GM21381 (cell line): ENCODE results near the gene LAMC1.
"Not testable (repeated sequence)": the region's sequence is repeated elsewhere in the genome, so short reads cannot be mapped to it uniquely, and the experiment has no call there.

Source experiments
- ATAC-seq: cut with Tn5 transposase; IDR thresholded peaks from one replicate; pipeline ENCODE4 v1.9.1; 2021; ENCODE audit warnings: mild to moderate bottlenecking, moderate library complexity; ENCODE audit not compliant: unreplicated experiment

The LAMC1 gene

DNA sequence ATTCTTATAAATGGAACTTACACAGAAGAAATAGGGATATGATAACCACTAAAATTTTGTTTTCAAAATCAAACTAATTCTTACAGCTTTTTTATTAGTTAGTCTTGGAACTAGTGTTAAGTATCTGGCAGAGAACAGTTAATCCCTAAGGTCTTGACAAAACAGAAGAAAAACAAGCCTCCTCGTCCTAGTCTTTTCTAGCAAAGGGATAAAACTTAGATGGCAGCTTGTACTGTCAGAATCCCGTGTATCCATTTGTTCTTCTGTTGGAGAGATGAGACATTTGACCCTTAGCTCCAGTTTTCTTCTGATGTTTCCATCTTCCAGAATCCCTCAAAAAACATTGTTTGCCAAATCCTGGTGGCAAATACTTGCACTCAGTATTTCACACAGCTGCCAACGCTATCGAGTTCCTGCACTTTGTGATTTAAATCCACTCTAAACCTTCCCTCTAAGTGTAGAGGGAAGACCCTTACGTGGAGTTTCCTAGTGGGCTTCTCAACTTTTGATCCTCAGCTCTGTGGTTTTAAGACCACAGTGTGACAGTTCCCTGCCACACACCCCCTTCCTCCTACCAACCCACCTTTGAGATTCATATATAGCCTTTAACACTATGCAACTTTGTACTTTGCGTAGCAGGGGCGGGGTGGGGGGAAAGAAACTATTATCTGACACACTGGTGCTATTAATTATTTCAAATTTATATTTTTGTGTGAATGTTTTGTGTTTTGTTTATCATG lies 120.5 kb downstream of the LAMC1 start:
- ATAC-seq = no peak

DNA sequence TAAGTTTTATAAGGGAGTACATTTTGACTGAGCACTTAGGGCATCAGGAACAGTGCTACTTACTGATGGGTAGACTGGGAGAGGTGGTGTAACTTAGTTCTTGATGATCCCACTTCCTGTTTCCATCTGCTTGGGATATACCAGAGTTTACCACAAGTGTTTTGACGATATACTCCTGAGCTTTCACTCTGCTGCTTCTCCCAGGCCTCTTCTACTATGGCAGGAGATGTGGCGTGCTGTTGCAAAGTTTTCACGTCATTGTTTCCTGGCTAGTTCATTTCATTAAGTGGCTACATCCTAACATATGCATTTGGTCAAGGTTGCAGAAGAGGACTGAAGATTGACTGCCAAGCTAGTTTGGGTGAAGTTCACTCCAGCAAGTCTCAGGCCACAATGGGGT lies 121.5 kb downstream of the LAMC1 start:
- no peak for ATAC-seq

DNA sequence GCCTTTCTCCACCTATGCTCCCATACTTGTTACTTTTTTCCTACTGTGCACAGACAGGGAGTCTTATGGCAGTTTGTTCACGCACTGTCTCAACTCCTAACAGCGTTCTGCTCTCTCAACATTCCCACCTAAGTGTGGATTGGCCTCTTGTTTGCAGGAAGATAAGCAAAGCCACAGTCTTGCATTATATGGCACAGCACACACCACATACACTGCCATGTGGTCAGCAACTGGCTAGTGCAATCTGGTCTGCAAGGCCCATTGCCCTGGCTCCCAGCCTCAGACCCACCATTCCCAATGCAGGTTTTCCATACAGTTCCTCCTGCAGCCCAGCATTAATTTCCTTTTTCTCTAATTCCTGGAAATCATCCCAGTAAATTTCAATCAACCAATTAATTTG lies 124.5 kb downstream of the LAMC1 start:
- ATAC-seq = no peak

DNA sequence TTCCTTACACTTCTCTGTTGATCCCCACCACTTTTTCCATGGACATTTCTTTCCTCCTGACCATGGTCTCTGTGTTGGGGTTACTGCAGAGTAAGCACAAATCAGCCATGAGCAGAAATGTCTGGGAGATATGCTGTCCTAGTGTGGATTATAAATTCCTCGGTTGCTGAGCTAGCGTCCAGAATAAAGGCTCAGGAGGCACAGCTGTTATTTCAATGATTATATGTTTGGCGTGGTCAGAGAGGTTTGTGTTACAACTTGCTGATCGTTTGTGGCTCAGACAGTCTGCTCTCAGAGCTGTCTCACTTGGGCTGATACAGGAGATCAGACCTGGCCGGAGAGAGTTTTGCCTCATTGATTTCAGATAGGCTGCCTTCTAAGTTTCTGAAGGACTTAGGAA lies 125.4 kb downstream of the LAMC1 start:
- no peak for ATAC-seq

DNA sequence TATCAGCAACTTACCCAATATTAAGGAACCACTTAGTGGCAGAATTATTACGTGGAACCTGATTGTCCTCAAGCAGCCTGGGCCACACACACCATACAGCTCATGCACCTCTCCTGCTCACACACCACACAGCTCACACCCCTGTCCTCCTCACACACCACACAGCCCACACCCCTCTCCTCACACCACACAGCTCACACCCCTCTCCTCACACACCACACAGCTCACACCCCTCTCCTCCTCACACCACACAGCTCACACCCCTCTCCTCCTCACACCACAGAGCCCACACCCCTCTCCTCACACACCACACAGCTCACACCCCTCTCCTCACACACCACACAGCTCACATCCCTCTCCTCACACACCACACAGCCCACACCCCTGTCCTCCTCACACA lies 126.1 kb downstream of the LAMC1 start:
- ATAC-seq = no peak

DNA sequence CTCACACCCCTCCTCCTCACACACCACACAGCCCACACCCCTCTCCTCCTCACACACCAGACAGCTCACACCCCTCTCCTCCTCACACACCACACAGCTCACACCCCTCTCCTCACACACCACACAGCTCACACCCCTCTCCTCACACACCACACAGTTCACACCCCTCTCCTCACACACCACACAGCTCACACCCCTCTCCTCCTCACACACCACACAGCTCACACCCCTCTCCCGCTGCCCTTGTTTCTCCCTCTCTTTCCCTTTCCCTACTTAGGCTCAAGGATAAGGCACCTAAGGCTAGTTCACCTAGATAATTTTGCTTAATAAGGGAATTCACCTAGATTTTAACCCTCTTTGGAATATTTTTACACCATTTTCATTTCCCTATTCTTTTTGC lies 126.8 kb downstream of the LAMC1 start:
- ATAC-seq = not testable (repeated sequence)

DNA sequence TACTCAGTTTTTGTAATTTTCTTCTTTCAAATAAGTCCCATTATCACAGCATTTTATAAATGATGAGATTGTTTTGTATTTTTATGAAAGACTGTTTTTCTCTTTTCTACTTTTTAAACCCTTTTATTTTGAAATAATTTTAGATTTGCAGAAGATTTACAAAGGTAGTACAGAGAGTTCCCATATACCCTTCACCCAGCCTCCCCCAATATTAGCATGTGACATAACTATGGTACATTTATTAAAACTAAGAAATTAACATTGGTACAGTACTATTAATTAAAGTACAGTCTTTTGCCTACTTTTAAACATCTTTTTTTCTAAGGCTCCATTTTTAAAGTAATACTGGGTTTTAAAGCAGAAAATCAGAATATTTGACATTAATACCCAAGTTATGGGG lies 127.2 kb downstream of the LAMC1 start:
- ATAC-seq = no peak

DNA sequence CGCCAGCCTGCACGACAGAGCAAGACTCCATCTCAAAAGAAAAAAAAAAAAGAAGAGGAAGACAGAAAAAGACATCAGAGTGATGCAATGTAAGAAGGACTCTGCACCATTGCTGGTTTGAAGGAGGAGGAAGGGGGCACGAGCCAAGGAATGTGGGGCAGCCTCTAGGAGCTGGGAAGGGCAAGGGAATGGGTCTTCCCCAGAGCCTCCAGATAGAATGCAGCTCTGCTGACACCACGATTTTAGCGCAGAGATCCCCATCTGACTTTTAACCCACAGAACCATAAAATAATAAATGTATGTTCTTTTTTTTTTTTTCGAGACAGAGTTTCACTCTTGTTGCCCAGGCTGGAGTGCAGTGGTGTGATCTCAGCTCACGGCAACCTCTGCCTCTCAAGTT lies 129.0 kb downstream of the LAMC1 start:
- ATAC-seq = no peak

DNA sequence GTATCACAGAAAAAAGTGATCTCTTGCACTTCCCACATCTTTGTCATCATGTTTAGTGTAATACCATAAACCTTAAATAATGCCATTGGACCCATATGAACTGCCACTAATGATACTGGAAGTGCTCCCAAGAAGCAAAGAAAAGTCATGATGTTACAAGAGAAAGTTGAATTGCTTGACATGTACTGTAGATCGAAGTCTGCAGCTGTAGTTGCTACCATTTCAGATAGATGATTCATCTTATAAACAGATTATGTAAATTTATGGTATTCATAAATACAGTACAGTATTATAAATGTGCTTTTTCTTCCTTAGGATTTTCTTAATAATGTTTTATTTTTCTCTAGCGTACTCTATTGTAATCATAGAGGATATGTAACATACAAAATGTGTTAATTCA lies 132.7 kb downstream of the LAMC1 start:
- ATAC-seq = no peak

DNA sequence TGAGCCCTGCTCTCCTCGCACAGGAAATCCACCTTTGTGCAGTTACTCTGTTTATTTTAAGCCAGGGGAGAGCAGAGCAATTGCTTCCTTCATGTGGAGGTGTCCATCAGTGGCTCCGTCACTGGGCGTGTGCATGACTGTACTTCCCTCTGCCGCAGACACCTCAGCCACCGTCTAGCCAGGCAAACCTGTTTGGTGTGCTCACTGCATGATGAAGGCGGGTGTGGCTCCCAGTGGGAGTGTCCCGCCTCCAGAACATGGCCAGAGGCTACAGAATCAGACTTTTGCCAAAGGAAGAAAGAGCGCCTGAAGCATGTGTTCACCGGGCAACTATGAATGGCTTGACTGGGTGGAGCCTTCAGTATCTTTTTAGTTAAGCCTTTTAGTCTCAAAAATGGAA lies 136.7 kb downstream of the LAMC1 start:
- no peak for ATAC-seq

DNA sequence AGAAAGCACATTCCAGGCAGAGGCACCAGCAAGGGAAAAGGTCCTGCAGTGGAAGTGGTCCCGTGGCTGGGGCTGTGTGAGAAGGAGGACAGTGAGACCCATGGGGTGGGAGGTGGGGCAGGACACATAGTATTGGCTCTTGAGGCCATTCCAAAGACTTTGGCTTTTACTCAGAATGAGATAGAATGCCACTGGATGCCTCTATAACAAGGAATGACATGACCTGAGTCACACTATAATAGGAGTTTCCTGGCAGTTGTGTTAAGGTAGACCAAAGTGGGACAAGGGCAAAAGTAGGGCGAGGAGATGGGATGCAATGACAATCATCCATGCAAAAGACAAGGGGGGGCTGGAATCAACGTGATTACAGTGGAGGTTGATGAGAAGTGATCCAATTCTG lies 138.2 kb downstream of the LAMC1 start:
- no peak for ATAC-seq

DNA sequence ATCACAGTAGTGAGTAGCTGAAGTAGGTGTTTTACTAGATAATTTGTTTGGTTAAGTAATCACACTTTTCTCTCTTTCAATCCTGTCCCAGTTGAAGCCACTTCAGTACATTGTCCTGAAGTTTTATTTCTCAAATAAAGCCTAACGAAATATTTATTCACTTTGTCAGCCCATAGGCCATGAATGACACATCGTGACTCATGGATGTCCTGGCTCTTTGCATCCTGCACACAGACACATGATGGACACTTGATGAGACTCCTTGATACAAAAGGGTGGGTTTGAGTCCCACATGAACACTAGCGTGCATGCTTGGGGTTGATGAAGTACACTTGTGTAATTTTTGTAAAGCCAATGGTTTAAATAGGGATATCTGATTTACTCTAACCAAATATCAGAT lies 140.1 kb downstream of the LAMC1 start:
- ATAC-seq = no peak

DNA sequence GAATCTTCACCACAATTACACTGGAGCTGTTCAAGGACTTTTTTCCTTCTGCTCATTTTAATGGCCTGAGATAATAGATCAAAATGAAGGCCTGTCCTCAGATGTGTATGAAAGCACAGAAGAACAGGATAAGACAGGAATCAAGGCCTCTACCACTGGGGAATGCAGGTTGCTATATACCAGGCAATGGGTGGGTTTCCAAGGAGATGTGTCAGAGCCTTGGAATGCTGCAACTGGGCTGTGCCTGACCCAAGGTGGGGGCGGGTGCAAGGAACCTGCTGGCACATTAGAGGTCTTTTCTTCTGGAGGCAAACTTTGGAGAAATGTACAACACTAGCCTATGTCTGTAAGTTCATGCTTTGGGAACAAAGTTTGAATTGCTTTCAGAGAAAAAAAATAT lies 141.1 kb downstream of the LAMC1 start:
- ATAC-seq = no peak

DNA sequence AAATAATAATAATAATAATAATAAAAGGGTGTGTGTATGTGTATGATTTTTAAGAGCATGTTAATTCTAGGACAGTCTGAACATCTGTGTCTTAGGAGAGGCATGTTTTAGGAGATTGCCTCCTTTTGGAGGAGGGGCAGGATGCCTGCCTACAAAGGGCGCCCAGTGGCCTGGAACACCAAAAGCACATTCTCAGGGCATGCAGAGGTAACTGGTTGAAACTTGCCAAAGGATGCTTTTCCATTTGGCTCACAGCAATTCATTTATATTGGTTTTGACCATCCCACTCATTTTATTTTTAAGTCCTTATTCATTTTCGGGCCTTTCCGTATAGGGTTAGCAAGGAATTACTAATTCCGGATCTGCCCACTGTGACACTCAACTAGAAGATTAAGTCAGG lies 141.7 kb downstream of the LAMC1 start:
- no peak for ATAC-seq

DNA sequence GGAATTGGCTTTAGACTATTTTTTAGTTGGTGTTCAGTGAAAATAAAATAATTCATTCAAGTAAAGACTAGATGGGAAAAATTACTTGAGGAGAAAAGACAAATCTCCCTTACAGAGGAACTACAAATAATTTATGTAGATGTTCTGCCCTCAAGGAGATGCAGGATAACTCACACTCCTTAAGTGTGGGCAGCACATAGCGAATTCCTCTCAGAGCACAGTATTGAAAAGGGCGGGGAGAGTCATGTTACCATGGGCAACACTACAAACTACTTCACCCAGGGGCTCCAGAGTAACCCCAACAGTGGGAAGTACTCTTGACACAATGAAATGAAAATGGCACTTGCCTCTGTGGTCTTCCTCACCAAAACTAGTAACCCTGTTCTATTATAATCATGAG lies 142.2 kb downstream of the LAMC1 start:
- ATAC-seq = no peak

DNA sequence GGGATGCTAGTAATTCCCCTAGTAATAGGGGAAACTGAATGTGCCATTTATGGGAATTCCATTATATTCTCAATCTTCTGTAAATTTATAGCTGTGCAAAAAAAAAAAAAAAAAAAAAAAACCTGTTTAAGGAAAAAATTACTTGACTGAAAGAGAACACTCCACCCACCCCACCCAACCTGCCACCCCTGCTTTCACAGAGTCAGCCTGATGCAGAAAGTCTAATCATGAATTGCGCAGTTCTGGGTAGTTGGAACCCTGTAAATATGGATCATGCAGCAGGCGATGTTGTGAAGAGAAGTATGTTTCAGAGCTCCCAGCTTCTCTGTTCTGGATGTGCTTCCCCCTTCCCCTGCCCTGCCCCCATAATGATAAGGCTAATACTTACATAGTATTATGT lies 143.2 kb downstream of the LAMC1 start:
- no peak for ATAC-seq

DNA sequence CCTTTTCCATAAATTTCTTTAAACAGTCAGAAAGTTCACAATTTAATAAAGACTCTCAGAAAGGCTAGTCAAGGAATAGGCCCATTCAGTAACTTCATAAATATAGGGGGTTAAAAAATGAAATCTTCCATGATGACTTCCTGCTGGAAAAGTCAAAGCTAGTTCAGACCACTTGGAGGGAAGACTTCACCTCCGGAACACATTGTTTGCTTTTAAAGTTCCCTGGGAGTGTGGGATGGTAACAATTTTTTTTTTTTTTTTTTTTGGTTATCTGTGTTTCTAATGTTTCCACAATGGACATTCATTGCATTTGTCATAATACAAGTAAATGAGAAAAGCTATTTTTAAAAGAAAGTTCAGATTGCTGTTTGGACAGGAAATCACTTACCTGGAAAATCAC lies 144.5 kb downstream of the LAMC1 start:
- no peak for ATAC-seq

DNA sequence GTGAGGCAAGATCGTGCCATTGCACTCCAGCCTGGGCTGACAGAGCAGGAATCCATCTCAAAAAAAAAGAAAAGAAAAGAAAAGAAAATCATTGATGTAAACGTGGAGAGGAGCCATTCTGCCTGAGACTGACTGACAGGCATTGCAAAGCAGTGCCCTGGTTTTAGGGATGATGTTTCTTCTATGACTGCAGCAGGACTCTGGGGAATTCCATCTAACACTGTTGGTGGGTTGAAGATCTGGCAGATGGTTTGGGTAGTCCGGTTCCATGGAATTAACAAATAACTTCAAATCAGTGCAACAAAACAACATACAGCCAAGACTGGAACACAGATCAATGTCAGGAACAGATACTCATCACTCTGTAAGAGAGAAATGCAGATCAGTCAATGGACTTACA lies 145.1 kb downstream of the LAMC1 start:
- no peak for ATAC-seq

DNA sequence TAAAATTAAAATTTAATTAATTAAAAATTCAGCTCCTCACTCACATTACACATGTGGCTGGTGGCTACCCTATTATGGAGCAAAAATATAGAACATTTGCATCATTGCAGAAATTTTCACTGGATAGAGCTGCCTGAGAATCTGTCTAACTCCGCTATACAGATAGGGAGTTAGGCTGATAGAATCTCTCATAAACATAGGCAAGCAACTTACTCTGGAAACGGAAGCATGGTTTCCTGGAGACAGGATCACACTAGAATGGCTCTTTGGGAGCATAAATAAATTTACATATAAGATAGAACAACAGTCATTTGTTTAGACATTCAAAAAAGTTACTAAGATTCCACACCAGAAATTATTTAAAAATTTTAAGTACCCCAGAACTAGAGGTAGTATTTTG lies 150.6 kb downstream of the LAMC1 start:
- no peak for ATAC-seq

DNA sequence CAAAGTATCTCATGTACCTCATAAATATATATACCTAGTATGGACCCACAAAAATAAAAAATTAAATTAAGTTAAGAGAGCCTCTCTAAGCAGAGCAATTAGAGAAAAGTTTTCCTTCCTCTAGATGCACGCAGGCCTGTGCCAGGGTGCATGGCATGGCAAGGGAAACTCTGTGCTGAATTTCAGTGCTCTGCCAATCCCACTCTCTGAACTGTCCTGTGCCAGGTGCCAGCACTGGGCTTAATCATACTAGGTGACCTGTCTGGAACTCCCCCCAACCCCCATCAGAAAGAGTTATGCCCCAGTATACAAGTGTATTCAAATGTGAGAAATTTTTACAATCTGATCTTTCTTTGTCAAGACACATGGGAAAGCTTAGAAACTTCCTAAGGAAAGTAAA lies 152.4 kb downstream of the LAMC1 start:
- no peak for ATAC-seq

DNA sequence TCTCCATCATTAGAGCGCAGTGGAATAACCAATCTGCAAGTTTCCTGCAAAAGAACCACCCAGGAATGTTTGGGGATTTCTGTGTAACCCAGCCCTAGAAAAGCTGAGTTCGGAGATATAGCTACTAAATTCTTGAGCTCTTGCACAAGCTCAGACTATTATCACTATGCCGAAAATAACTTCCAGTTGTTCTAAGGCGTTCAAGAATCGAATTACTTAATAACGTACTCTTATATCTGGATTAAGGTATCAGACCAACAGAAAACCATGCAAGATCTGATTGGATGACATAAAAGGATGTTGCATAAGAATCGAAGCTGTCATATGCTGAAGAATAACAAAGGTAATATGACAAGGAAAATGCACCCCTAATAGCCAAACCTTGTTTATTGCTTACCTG lies 155.3 kb downstream of the LAMC1 start:
- ATAC-seq = no peak

DNA sequence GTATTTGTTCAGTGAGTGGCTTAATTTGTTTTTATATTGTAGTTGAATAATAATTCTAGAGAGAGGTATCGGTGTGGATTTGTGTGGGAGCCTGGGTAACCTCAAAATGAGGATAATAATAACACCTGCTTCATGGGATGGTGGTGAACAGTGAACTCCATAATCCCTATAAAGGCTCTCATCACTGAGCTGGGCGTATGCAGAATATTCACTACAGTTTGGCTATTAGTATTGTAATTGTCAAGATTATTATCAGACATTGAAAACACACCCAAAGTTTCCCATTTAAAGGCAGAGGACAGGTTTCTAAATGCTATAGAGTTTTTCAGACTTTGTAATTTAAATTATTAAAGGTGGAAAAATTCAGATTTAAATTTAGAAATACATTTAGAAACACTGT lies 155.8 kb downstream of the LAMC1 start:
- ATAC-seq = no peak

DNA sequence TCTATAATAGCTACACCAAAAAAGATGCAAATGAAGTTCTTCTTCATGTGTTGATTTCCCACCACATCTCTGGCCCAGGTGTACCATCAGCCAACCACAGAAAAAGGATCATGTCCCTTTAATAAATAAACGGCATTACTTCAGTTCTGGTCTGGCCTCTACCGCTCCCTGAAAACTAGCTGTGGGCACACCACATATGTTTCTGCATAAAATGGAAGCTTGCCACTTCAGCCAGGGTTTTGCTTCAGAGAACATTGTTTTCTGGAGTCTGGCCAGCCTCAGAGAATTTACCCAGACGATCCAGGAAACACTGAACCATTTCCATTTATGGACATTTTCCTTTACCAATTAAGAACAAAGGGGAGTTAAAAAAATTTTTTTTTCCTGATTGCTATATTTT lies 157.0 kb downstream of the LAMC1 start:
- no peak for ATAC-seq
